NCI-H1092 (cell line): ENCODE results near the gene GPRIN3.
"Not testable (repeated sequence)": the region's sequence is repeated elsewhere in the genome, so short reads cannot be mapped to it uniquely, and the experiment has no call there.

ENCODE experiments used
- DNase-seq: peaks from one replicate; lab custom pipeline; 2025; lab: John Stamatoyannopoulos, UW

Gene GPRIN3

DNA sequence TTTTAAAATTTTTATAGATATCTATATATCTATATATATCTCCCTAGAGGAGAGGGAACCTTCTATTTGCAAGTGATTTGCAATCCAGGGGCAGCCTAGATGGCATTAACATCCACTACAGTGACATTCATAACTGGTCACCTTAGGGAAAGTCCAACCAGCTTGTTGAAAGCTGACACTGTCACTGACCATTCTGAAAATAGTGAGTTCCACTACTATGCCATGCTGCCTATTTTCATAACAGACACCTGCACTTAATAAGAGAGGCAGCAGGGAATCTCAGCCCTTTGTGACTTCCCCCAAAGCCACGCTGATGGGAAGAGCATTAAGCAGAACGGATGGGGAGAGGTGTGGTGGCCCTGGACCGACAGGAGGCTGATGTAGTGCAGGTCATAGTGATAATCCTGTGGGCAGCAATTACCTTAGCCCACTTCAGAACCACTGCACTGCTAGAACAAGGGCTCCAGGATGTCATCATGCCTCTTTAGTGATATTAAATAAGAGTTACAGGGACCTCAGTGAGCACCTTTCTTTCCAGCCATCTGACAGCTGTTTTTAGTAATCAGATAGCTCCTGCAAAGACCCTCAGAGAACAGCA lies 51.3 kb downstream of the GPRIN3 start:
- DNase-seq, result no peak

DNA sequence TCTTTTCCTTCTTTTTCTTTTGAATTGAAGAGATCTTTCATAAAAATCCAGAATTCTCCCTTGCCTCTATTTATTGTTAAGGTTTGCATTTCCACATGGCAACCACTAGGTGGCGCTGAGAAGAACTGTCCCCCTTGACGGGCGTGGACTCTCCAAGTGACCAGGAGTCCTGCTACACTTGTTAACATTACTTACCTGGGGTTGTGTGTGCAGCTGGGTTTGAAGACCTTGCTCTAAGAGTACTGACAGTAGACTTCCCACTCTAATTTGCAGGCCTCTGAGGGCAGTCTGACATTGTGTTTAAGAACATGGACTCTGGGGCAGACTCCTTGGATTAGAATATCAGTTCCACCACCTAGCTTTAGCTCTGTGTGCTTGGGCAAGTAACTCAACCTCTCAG lies 52.8 kb downstream of the GPRIN3 start:
- no peak for DNase-seq

DNA sequence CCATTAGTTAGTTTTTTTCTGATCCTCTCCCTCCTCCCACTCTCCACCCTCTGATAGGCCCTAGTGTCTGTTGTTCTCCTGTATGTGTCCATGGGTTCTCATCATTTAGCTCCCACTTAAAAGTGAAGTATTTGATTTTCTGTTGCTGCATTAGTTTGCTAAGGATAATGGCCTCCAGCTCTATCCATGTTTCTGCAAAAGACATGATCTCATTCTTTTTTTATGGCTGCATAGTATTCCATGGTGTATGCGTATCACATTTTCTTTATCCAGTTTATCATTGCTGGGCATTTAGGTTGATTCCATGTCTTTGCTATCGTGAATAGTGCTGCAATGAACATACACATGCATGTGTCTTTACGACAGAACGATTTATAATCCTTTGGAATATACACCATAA lies 53.3 kb downstream of the GPRIN3 start:
- DNase-seq, result not testable (repeated sequence)

GRCh38 chr4:89253935-89254334 lies 53.7 kb downstream of the GPRIN3 start:
- DNase-seq, result no peak

DNA sequence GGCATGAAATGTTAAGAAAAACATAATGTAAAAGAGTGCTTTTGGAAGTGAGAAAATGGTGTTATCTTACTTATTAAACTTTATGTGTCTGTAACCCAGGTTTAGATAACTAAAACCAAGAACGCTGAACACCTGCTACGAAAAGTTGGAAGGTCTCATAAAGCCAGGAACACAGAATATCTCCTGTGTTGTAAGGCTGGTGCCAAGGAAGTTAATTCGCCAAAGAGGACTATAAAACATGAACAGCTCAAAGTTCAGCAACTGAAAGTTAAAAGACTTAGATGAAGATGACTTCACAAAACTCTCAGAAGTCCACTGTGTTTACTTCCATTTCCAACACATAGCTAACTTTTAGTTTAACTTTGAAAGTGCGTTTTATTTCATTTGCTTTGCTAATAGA lies 54.3 kb downstream of the GPRIN3 start:
- no peak for DNase-seq

- DNase-seq, result no peak
These were observed 56.2 kb downstream of the GPRIN3 start for GRCh38 chr4:89251396-89251795.

DNA sequence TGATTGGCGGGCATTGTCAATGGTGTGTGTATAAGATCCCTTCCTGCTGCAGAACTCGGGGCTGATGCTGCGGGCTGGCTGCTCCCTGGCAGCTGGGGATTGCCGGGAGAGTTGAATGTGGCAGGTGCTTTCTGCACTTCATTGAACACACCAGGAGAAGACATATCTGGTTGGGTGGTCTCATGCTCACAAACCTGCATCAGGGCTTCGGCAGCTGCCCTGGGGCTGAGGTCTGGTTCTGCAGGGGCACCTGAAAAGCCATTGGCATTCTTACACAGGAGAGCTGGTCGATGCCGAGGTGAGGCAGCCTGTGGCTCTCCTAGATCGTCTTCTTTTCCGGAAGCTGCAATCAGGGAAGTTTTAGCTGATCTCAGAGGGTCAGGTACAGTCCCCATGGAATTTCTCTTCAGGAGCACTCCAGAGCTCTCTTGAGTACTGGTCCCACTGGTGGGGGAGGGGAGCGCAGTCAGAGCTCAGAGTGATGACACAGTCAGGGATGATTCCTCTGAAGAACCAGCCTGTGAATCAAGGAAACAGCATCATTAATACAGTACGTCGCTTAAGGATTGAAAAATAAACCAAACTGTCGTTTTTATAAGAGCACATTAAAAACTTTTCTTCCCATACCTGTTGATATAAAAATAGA lies 57.8 kb downstream of the GPRIN3 start:
- no peak for DNase-seq

DNA sequence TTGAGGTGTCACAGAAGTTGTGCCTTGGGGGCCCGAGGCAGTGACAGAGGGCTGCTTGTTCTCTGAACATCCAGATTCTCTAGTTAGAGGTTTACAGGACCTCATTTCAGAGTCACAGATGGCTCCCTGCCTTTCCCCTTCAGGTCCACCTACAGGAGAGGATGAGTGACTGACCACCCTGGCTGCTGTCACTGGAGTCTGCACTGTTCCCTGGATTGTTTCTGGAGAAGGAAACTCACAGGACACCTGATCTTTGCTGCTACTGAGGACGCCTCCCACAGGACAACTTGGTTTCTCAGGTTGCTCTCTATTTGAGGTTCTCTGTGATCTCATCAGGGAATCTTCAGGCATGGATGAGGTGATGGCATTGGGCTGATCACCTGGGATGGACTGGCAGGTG lies 58.3 kb downstream of the GPRIN3 start:
- peak; percentile 24 for DNase-seq

DNA sequence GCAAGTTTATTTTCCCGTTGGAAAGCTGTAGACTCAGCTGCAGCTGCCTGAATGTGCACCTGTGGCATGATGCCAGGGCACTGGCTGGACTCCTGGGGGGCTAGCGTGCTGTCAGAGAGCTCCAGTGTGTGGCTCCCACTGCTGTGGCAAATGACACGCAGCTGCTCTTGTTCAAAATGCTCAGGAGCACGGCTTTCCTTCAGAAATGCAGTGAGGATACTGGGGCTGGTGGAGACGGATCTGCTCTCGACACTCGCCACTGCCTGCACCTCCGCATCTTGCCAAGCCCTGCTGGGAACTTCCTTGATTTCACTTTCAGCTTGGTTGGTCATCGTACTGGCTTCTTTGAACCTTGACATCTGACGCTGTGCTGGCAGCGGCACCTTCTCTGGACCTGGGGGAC lies 58.7 kb downstream of the GPRIN3 start:
- peak; percentile 90 for DNase-seq

- no peak for DNase-seq
These were observed 59.6 kb downstream of the GPRIN3 start for GRCh38 chr4:89247951-89248350.

DNA sequence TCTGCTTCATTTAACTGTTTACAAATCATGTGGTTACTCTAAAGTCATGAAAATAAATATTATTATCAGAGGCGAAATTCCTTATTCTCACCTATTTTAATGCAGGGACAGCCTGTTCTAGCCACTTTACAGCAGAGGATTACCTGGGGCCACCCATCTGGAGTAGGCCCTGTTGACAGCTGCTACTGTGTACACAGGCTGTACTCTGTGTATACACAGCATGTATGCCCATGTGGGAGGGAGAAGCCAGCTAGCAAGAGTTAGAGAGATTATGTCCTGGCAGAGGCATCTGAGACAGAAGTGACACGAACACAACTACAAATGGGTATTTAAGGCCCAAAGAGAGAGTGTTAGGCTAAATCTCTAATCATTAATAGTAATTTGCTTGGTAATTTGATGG lies 62.1 kb downstream of the GPRIN3 start:
- DNase-seq, result peak; percentile 75

- no peak for DNase-seq
These were observed 63.8 kb downstream of the GPRIN3 start for GRCh38 chr4:89243733-89244252.

DNA sequence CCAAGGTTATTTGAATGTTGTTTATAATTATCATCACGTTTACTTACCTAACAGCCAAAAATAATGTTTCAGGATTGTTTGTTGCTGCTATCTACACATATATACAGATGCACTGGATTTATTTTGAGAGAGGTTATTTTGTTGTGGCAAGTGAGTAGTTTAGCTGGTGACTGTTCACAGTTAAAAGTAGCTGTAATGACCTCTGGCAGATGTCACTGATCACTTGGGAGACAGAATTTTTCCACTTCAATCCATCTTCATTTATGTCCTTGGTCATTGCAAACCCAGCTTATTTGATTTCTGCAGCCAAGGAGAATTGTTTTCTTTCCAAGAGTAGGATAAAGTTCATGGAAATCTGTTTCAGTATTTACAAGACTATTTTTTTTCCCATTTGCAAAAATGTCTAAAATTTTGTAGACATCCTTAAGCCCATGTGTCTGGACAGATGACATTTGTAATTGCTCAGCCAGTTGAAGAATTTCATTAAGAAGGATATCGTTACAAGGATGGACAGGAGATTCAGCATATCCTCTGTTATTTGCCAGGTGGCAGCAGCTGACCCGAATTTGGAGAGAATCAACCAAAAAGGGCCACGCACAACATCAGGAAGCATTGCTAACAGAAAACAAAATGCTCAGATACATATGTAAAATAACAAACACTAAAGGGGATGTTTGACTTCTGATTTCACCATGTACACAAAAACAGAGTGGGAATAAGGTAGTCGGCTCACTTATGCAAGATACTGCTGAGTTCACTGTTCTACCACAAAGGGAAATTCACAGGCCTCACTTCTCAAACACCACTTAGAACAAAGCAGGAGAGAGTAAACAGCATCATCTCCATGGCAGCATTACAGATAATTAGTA lies 64.5 kb downstream of the GPRIN3 start:
- peak; percentile 15 for DNase-seq

- no peak for DNase-seq
These were observed 65.4 kb downstream of the GPRIN3 start for GRCh38 chr4:89242216-89242615.

DNA sequence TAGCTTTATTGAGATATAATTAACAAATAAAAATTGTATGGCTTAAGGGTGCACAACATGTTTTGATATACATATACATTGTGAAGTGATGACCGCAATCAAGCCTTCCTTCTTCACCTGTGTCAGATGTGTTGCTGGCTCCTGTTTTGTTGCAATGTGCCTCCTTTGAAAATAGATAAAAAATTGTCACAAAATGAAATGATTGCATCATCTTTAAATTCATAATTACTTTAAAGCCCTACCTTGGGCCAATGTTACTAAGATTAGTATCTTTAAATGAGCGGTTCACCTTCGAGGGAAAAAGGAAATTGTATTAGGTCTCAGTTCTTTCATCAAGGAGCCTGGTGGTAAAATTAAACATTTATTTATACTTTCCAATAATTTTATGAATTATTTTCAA lies 77.3 kb downstream of the GPRIN3 start:
- DNase-seq, result no peak

- DNase-seq, result peak; percentile 83
These were observed 80.7 kb downstream of the GPRIN3 start for GRCh38 chr4:89226665-89227574.

- DNase-seq, result no peak
These were observed 85.4 kb downstream of the GPRIN3 start for GRCh38 chr4:89222170-89222569.

GRCh38 chr4:89221167-89221867 lies 86.3 kb downstream of the GPRIN3 start:
- no peak for DNase-seq

GRCh38 chr4:89218587-89218986 lies 89.0 kb downstream of the GPRIN3 start:
- no peak for DNase-seq

DNA sequence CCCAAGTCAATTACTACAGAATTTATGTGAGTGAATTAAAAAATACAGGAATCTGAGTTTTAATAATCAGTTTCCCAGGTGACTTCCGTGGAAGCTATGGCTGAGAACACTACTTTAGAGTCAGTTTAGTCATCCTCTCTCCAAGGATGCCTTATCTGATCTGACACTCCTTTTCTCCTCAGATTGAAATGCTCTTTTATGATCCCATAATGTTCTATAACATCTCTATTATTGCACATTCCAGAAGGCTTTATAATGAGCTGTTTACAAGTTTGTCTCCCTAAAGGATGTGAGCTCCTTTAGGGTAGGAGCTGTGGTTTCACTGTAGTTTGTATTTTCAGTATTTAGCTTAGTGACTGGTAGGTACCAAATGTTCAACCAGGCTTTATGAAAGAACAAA lies 90.0 kb downstream of the GPRIN3 start:
- DNase-seq, result no peak

GRCh38 chr4:89216866-89217265 lies 90.7 kb downstream of the GPRIN3 start:
- no peak for DNase-seq
